GM21367 (cell line): ENCODE measurements around the gene ADD2.
"Not testable (repeated sequence)": the region's sequence is repeated elsewhere in the genome, so short reads cannot be mapped to it uniquely, and the experiment has no call there.

Source experiments
- ATAC-seq: cut with Tn5 transposase; IDR thresholded peaks from one replicate; pipeline ENCODE4 v1.9.1; 2021; ENCODE audit not compliant: unreplicated experiment

ADD2 gene

GRCh38 chr2:70676301-70677035 lies 91.5 kb downstream of the ADD2 start:
- no peak for ATAC-seq

- no peak for ATAC-seq
These were observed 92.1 kb downstream of the ADD2 start for GRCh38 chr2:70675862-70676261.

- ATAC-seq: no peak
These were observed 93.2 kb downstream of the ADD2 start for GRCh38 chr2:70674636-70675430.

- ATAC-seq: no peak
These were observed 94.9 kb downstream of the ADD2 start for GRCh38 chr2:70673041-70673647.

- no peak for ATAC-seq
These were observed 96.8 kb downstream of the ADD2 start for GRCh38 chr2:70671092-70671675.

GRCh38 chr2:70670626-70671025 lies 97.4 kb downstream of the ADD2 start:
- no peak for ATAC-seq

- ATAC-seq: no peak
These were observed 97.8 kb downstream of the ADD2 start for GRCh38 chr2:70670202-70670601.

GRCh38 chr2:70668911-70669310 lies 99.1 kb downstream of the ADD2 start:
- ATAC-seq: no peak

- no peak for ATAC-seq
These were observed 99.6 kb downstream of the ADD2 start for GRCh38 chr2:70668432-70668831.

GRCh38 chr2:70664525-70664924 lies 103.5 kb downstream of the ADD2 start:
- no peak for ATAC-seq

- no peak for ATAC-seq
These were observed 104.6 kb downstream of the ADD2 start for GRCh38 chr2:70663411-70663810.

- no peak for ATAC-seq
These were observed 108.4 kb downstream of the ADD2 start for GRCh38 chr2:70659551-70659950.

GRCh38 chr2:70658476-70658875 lies 109.5 kb downstream of the ADD2 start:
- ATAC-seq: no peak

- ATAC-seq: no peak
These were observed 110.8 kb downstream of the ADD2 start for GRCh38 chr2:70657246-70657645.

GRCh38 chr2:70656421-70657010 lies 111.5 kb downstream of the ADD2 start:
- no peak for ATAC-seq

- ATAC-seq: no peak
These were observed 112.2 kb downstream of the ADD2 start for GRCh38 chr2:70655786-70656185.

- not testable (repeated sequence) for ATAC-seq
These were observed 112.8 kb downstream of the ADD2 start for GRCh38 chr2:70655211-70655610.

GRCh38 chr2:70651727-70652126 lies 116.3 kb downstream of the ADD2 start:
- no peak for ATAC-seq

GRCh38 chr2:70651014-70651413 lies 117.0 kb downstream of the ADD2 start:
- no peak for ATAC-seq

- no peak for ATAC-seq
These were observed 119.0 kb downstream of the ADD2 start for GRCh38 chr2:70648961-70649360.

- no peak for ATAC-seq
These were observed 120.0 kb downstream of the ADD2 start for GRCh38 chr2:70647873-70648481.
